Liver (tissue), 3 donors: Measurements from ENCODE around the gene FKBP3.

Experiments used
- CTCF ChIP-seq: fragments of 150-350 bp; IDR thresholded peaks from 2 replicates; pipeline ENCODE4 v1.5.1; 2017; ENCODE audit warnings: improper control_type of control experiment, low read depth, low read length; ENCODE audit not compliant: missing input control
- JUND ChIP-seq, 2 donors: IDR thresholded peaks; 2 replicates each; pipeline ENCODE4 v1.6.1; 2016; ENCODE audit warnings: antibody characterized with exemption in 2 of 2
- MAX ChIP-seq: IDR thresholded peaks from 2 replicates; pipeline ENCODE4 v1.6.1; 2016; ENCODE audit warnings: antibody characterized with exemption
- REST ChIP-seq: IDR thresholded peaks from 2 replicates; pipeline ENCODE4 v1.6.1; 2016; ENCODE audit warnings: antibody characterized with exemption, mild to moderate bottlenecking
- SP1 ChIP-seq: IDR thresholded peaks from 2 replicates; pipeline ENCODE4 v1.6.1; 2018; ENCODE audit warnings: antibody characterized with exemption, mild to moderate bottlenecking
- donor health status: healthy.
- donor health status: healthy.

GRCh38 chr14:45066667-45067066 is 67.6 kb downstream of the FKBP3 start:
- TF ChIP-seq REST (no peak), CTCF (no peak), MAX (no peak), SP1 (no peak), JUND (IDR thresholded peaks at IDR 0.05) (no peak)
